ENCODE results near the gene CTCFL. TPM values are rescaled to one million over a fixed set of nuclear protein-coding genes. Genes with fewer than 3 reads are reported as not detected.

CTCFL gene
- total and polyA plus RNA-seq, 2 of the 13 experiments (the other 11 are each of a cell fraction or from before 2014, with no cell fraction given), result 0.04 TPM; not detected in 1

- Histone ChIP-seq H3K9ac (ENCODE audit: insufficient read depth, low read depth, low read length) (no peak overlapping the region), H3K79me2 (ENCODE audit: insufficient read depth, low read length) (no peaks in the 10 kb centered on the region), H3K4me1 (ENCODE audit: insufficient read depth, low read length) (peaks cover 21% of the 10 kb centered on the region; the same call in 1 of the 2 replicates), H3K9me3 (ENCODE audit: low read length) (no peaks in the 10 kb centered on the region), H3K27ac (ENCODE audit: extremely low read length, insufficient read depth, low read length) (no peak overlapping the region), H3K4me2 (ENCODE audit: low read depth, low read length) (no peak overlapping the region), H2AFZ (ENCODE audit: low read length) (no peak overlapping the region), H4K20me1 (ENCODE audit: insufficient read depth, low read length) (no peaks in the 10 kb centered on the region), H3K36me3 (replicated peaks in 1 of 2; ENCODE audit: control insufficient read depth in 1 of 2, insufficient read depth in 2 of 2, low read length in 2 of 2) (no peaks in the 10 kb centered on the region), H3K4me3 (replicated peaks in 1 of 3; ENCODE audit: insufficient read depth in 1 of 3, low read depth in 2 of 3, low read length in 3 of 3) (no peak overlapping the region), H3K27me3 (ENCODE audit: control insufficient read depth in 1 of 2, insufficient read depth in 2 of 2, low read length in 2 of 2) (peaks cover 3 to 44% of the 10 kb centered on the region in 2 experiments; a peak in 3 of 5 replicates)
- WGBS (ENCODE audit: low lambda C conversion rate), result 30% methylated on average over 12 of the region's 12 CpGs
- in situ Hi-C loops (cut with HindIII; ENCODE audit: extremely low pct_ligation_motif_present, low pct_unique_long_range_greater_than_20kb), result no loop called here
- no TSS peak for BruUV-seq (replicated peaks)
- CTCF ChIA-PET (ENCODE audit: low intra/inter-chr PET ratio, low total read pairs), result no interaction called here
- intact Hi-C loops (cut with micrococcal nuclease; ENCODE audit: unreplicated experiment), result no loop called here
- POLR2A ChIA-PET, result interaction anchor here (1.2 kb wide), 1 partner anchor 19 kb away, joined by 5 read pairs; no protein-coding TSS in a partner anchor
- DNase-seq (ENCODE audit: low spot score) (no peak), FAIRE-seq (no peak), ATAC-seq (peak; percentile 28; the same call in 1 of the 3 replicates)
- TF ChIP-seq MZF1 (CRISPR knock-in tag; IDR thresholded peaks at IDR 0.05; ENCODE audit: borderline replicate concordance) (no peak), ZNF225 (CRISPR knock-in tag; IDR thresholded peaks at IDR 0.05) (no peak), ARID3A (IDR thresholded peaks at IDR 0.05; ENCODE audit: low read depth, low read length) (no peak), BRF2 (CRISPR knock-in tag; IDR thresholded peaks at IDR 0.05) (no peak), DMAP1 (CRISPR knock-in tag; IDR thresholded peaks at IDR 0.05) (no peak), ZNF607 (CRISPR knock-in tag; IDR thresholded peaks at IDR 0.05; ENCODE audit: borderline replicate concordance) (peak; percentile 91; the same call in 1 of the 2 replicates), ZBTB38 (CRISPR knock-in tag; IDR thresholded peaks at IDR 0.05) (0 out of 2 replicates have a peak, but pooled peaks have one; percentile 53), POLR2A (IDR thresholded peaks at IDR 0.05; ENCODE audit: insufficient read depth in 1 of 2, low read depth in 2 of 2, low read length in 2 of 2) (no peak), ZNF629 (CRISPR knock-in tag; conservative IDR thresholded peaks at IDR 0.05) (no peak), POLR2AphosphoS5 (IDR thresholded peaks at IDR 0.05; ENCODE audit: low read depth, low read length) (no peak), HOMEZ (CRISPR knock-in tag; IDR thresholded peaks at IDR 0.05; ENCODE audit: low read depth) (no peak; the same call in 1 of the 2 replicates), ZNF276 (CRISPR knock-in tag; IDR thresholded peaks at IDR 0.05; ENCODE audit: low read depth) (0 out of 2 replicates have a peak, but pooled peaks have one; percentile 48), PAF1 (CRISPR knock-in tag; IDR thresholded peaks at IDR 0.05) (no peak), ZNF512 (CRISPR knock-in tag; IDR thresholded peaks at IDR 0.05) (no peak), EZH2 (conservative IDR thresholded peaks at IDR 0.05; ENCODE audit: low read depth, low read length) (no peak), TBX3 (IDR thresholded peaks at IDR 0.05; ENCODE audit: borderline replicate concordance) (no peak), PRMT3 (CRISPR knock-in tag; IDR thresholded peaks at IDR 0.05; ENCODE audit: borderline replicate concordance, low read depth) (no peak), TEAD3 (CRISPR knock-in tag; optimal IDR thresholded peaks at IDR 0.05; ENCODE audit: borderline replicate concordance) (no peak)
Observed at GRCh38 chr20:57539889-57540288, 14.9 kb upstream of the CTCFL start.
